ENCODE results near the gene KANK4. TPM values are rescaled to one million over a fixed set of nuclear protein-coding genes. Genes with fewer than 3 reads are reported as not detected.

KANK4 gene
- total and polyA plus RNA-seq, 2 of the 4 experiments (the other 2 are of a cell fraction), result not detected

DNA sequence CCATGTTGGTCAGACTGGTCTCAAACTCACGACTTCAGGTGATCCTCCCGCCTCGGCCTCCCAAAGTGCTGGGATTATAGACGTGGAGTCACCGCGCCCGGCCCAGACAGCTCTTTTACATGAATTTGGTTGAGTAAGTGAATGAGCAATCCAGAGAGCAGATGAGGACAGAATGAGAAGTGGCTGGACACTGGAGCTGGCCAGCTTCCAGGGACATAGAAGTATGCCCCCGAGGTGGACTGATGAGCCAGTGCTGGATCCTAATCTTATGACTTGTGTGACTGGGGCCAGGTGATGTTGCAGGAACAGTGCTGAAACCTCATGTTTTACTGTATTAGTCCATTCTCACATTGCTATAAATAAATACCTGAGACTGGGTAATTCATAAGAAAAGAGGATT, 35.9 kb upstream of the KANK4 start:
- CTCF ChIA-PET, result no interaction called here
- BruUV-seq (replicated peaks), result no TSS peak

More for the DNA sequence above, 35.9 kb upstream of the KANK4 start:
- ATAC-seq (ENCODE audit: low read depth) (no peak), DNase-seq (no peak)
- Histone ChIP-seq H3K27ac (ENCODE audit: insufficient read depth, low read length) (no peak overlapping the region), H4K91ac (ENCODE audit: insufficient read depth, low read depth, low read length) (no peak overlapping the region), H3K56ac (ENCODE audit: extremely low read depth, insufficient read depth, low read length) (no peak overlapping the region), H3K9me3 (ENCODE audit: control insufficient read depth, insufficient read depth, low read length) (no peaks in the 10 kb centered on the region), H3K4me2 (ENCODE audit: low read depth, low read length) (no peak overlapping the region), H3K27me3 (ENCODE audit: control insufficient read depth, insufficient read depth, low read length) (no peaks in the 10 kb centered on the region), H4K8ac (ENCODE audit: low read depth in 2 of 2, low read length in 2 of 2) (no peak overlapping the region), H4K20me1 (ENCODE audit: insufficient read depth, low read length) (no peaks in the 10 kb centered on the region), H2BK120ac (ENCODE audit: low read depth, low read length) (no peak overlapping the region), H2AFZ (replicated peaks; ENCODE audit: low read length, poor library complexity) (no peak overlapping the region), H3K4ac (ENCODE audit: low read depth, low read length) (no peak overlapping the region), H3K36me3 (ENCODE audit: control insufficient read depth, insufficient read depth, low read length) (no peaks in the 10 kb centered on the region), H3K4me1 (ENCODE audit: control insufficient read depth, insufficient read depth, low read length) (no peaks in the 10 kb centered on the region), H3K79me1 (ENCODE audit: low read depth in 1 of 2, low read length in 2 of 2) (no peaks in the 10 kb centered on the region), H3K18ac (ENCODE audit: low read depth, low read length) (no peak overlapping the region), H4K5ac (ENCODE audit: low read depth, low read length) (no peak overlapping the region), H2BK5ac (ENCODE audit: low read depth, low read length, poor library complexity, severe bottlenecking) (no peak overlapping the region), H3K9me1 (ENCODE audit: insufficient read depth, low read length) (no peaks in the 10 kb centered on the region), H3K4me3 (ENCODE audit: insufficient read depth, low read depth, low read length) (no peak overlapping the region), H3K14ac (replicated peaks; ENCODE audit: low read depth, low read length) (no peak overlapping the region), H3K9ac (ENCODE audit: low read depth, low read length) (no peak overlapping the region), H2BK15ac (ENCODE audit: low read depth, low read length) (no peak overlapping the region), H3K23ac (ENCODE audit: low read depth, low read length) (no peak overlapping the region), H2BK20ac (ENCODE audit: low read depth, low read length) (no peak overlapping the region), H2AK5ac (ENCODE audit: low read depth, low read length) (no peak overlapping the region), H2AK9ac (replicated peaks; ENCODE audit: low read depth, low read length, poor library complexity) (no peak overlapping the region)
- POLR2A ChIA-PET (ENCODE audit: unreplicated experiment), result no interaction called here
- in situ Hi-C loops (cut with MboI; ENCODE audit: low sequenced_read_pairs) (no loop called here), intact Hi-C loops (cut with micrococcal nuclease) (no loop called here), dilution Hi-C loops (cut with HindIII; ENCODE audit: low sequenced_read_pairs, unreplicated experiment) (no loop called here)
- WGBS, 2 experiments (ENCODE audit: extremely low coverage in 2 of 2, insufficient read length in 1 of 2), result 85% methylated on average over 4 of the region's 8 CpGs; no CpG with 5 or more reads in 1 of the 2 experiments
- TF ChIP-seq NFE2L2 (IDR thresholded peaks at IDR 0.05; ENCODE audit: low read depth, low read length), result no peak
- no peak for TF ChIP-seq MAZ (IDR thresholded peaks at IDR 0.05; ENCODE audit: borderline replicate concordance, low read depth, low read length)
- no peak for TF ChIP-seq CHD1 (IDR thresholded peaks at IDR 0.05; ENCODE audit: low read depth, low read length)
- no peak for TF ChIP-seq SMC3 (IDR thresholded peaks at IDR 0.05; ENCODE audit: low read depth, low read length)
- TF ChIP-seq RAD21 (IDR thresholded peaks at IDR 0.05; ENCODE audit: low read length), result no peak
- TF ChIP-seq POLR2A (IDR thresholded peaks at IDR 0.05; ENCODE audit: low read depth, low read length), result no peak
- TF ChIP-seq, protein P1, sequence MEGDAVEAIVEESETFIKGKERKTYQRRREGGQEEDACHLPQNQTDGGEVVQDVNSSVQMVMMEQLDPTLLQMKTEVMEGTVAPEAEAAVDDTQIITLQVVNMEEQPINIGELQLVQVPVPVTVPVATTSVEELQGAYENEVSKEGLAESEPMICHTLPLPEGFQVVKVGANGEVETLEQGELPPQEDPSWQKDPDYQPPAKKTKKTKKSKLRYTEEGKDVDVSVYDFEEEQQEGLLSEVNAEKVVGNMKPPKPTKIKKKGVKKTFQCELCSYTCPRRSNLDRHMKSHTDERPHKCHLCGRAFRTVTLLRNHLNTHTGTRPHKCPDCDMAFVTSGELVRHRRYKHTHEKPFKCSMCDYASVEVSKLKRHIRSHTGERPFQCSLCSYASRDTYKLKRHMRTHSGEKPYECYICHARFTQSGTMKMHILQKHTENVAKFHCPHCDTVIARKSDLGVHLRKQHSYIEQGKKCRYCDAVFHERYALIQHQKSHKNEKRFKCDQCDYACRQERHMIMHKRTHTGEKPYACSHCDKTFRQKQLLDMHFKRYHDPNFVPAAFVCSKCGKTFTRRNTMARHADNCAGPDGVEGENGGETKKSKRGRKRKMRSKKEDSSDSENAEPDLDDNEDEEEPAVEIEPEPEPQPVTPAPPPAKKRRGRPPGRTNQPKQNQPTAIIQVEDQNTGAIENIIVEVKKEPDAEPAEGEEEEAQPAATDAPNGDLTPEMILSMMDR (conservative IDR thresholded peaks at IDR 0.05; ENCODE audit: low read depth, low read length), result no peak
- TF ChIP-seq, protein P2, sequence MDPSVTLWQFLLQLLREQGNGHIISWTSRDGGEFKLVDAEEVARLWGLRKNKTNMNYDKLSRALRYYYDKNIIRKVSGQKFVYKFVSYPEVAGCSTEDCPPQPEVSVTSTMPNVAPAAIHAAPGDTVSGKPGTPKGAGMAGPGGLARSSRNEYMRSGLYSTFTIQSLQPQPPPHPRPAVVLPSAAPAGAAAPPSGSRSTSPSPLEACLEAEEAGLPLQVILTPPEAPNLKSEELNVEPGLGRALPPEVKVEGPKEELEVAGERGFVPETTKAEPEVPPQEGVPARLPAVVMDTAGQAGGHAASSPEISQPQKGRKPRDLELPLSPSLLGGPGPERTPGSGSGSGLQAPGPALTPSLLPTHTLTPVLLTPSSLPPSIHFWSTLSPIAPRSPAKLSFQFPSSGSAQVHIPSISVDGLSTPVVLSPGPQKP (IDR thresholded peaks at IDR 0.05; ENCODE audit: borderline replicate concordance, low read depth, low read length), result no peak
- TF ChIP-seq, protein P3, sequence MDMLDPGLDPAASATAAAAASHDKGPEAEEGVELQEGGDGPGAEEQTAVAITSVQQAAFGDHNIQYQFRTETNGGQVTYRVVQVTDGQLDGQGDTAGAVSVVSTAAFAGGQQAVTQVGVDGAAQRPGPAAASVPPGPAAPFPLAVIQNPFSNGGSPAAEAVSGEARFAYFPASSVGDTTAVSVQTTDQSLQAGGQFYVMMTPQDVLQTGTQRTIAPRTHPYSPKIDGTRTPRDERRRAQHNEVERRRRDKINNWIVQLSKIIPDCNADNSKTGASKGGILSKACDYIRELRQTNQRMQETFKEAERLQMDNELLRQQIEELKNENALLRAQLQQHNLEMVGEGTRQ (IDR thresholded peaks at IDR 0.05; ENCODE audit: low read depth, low read length), result no peak

Measured in IMR-90 (cell line).